ENCODE results near the gene SURF1.

DNA sequence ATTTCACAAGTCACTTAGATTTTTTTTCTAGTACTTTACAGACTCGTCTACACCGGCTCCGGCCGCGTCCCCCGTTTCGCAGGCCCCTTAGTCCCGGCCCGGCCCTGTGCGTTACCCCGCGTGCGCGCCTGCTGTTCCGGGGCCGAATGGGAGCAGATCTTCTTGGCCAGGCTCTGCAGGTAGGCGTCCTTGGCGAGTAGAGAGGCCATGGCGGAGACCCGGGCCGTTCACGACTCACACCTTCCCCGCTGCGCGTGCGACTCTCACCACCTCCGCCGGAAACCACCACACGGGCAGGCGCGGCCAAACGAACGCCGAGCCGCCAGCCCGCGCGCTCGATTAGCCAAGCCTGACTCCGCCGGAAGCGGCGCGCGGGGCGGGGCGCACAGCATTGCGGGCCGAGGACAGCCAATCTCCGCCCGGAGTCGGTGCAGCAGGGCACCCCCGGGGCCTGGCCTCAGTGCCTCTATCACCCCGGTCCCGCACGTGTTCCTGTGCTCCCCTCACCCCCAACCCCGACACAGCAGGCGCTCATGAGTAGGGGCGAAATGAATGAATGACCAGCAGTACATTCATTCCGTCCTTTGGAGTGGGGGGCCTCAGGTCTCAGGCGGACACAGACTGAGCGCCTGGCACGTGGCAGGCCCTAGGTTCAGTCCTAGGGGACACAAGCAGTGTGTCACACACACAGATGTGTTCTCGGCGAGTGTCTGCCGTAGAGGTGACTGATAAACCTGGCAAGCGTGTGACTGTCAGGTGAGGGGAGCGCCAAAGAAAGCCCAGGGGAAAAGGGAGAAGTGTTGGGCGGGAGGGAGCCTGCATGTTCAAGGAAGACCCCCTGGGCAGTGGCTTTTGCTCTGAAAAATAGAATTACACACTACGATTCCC is 20.1 kb downstream of the SURF1 start, which contains the start of gene SURF6:
- TF ChIP-seq, protein P1, sequence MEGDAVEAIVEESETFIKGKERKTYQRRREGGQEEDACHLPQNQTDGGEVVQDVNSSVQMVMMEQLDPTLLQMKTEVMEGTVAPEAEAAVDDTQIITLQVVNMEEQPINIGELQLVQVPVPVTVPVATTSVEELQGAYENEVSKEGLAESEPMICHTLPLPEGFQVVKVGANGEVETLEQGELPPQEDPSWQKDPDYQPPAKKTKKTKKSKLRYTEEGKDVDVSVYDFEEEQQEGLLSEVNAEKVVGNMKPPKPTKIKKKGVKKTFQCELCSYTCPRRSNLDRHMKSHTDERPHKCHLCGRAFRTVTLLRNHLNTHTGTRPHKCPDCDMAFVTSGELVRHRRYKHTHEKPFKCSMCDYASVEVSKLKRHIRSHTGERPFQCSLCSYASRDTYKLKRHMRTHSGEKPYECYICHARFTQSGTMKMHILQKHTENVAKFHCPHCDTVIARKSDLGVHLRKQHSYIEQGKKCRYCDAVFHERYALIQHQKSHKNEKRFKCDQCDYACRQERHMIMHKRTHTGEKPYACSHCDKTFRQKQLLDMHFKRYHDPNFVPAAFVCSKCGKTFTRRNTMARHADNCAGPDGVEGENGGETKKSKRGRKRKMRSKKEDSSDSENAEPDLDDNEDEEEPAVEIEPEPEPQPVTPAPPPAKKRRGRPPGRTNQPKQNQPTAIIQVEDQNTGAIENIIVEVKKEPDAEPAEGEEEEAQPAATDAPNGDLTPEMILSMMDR (IDR thresholded peaks at IDR 0.05; ENCODE audit: insufficient read depth, low read length, poor library complexity, severe bottlenecking): no peak
- TF ChIP-seq EZH2phosphoT487 (conservative IDR thresholded peaks at IDR 0.05; ENCODE audit: low read length): no peak
